Activated T-cell treated with anti-CD3 and anti-CD28 coated beads, Interleukin-2, amount 50 U/mL, for 72 hours (primary cell): ENCODE measurements around the gene OPCML. TPM values are rescaled to one million over a fixed set of nuclear protein-coding genes. Genes with fewer than 3 reads are reported as not detected.

ENCODE experiments used
- ATAC-seq, 2 donors: fragments of 150-1000 bp; cut with Tn5 transposase; replicated peaks in 1 of 2; 2 replicates each; pipeline ENCODE4 v1.10.0; 2021; ENCODE audit warnings: moderate library complexity in 2 of 2, mild to moderate bottlenecking in 1 of 2
- DNase-seq, 2 donors: peaks; one replicate each; pipeline ENCODE4 v3.0.0; 2021 to 2022; ENCODE audit warnings: mixed read lengths in 1 of 2
- H3K27ac Mint-ChIP-seq: one replicate; pipeline ENCODE4 v1.8.0; 2022; ENCODE audit warnings: mild to moderate bottlenecking, moderate library complexity, mixed read lengths
- H3K27me3 Mint-ChIP-seq: one replicate; pipeline ENCODE4 v1.8.0; 2022; ENCODE audit warnings: low read depth, mixed read lengths
- H3K36me3 Mint-ChIP-seq, 2 donors: one replicate each; pipeline ENCODE4 v1.8.0; 2022; ENCODE audit warnings: mixed read lengths in 2 of 2, mild to moderate bottlenecking in 1 of 2; ENCODE audit not compliant: insufficient read depth in 2 of 2
- H3K4me1 Mint-ChIP-seq: one replicate; pipeline ENCODE4 v1.8.0; 2022; ENCODE audit warnings: low read depth, mixed read lengths
- H3K4me3 Mint-ChIP-seq, 2 donors: one replicate each; pipeline ENCODE4 v1.8.0; 2022; ENCODE audit warnings: mild to moderate bottlenecking in 2 of 2, mixed read lengths in 2 of 2, moderate library complexity in 2 of 2
- H3K9me3 Mint-ChIP-seq, 2 donors: one replicate each; pipeline ENCODE4 v1.8.0; 2022; ENCODE audit warnings: mixed read lengths in 2 of 2
- total RNA-seq, 2 donors: library from RNA; stranded (reverse); gene quantifications; one replicate each; pipeline ENCODE4 v1.2.3, GENCODE V29; 2022

Gene OPCML
- total RNA-seq, 2 donors from 2014 or later = not detected

- H3K4me3 Mint-ChIP-seq = no peak overlapping the region
- DNase-seq (no peak), ATAC-seq (no peak)
- H3K9me3 Mint-ChIP-seq = peaks cover 5 to 6% of the 10 kb centered on the region in 2 donors
- no peak overlapping the region for H3K27ac Mint-ChIP-seq
- H3K27me3 Mint-ChIP-seq = no peaks in the 10 kb centered on the region
- no peaks in the 10 kb centered on the region for H3K36me3 Mint-ChIP-seq
- H3K4me1 Mint-ChIP-seq = no peaks in the 10 kb centered on the region
These were observed 562.4 kb downstream of the OPCML start for GRCh38 chr11:132969892-132970291.

- no peaks in the 10 kb centered on the region for H3K4me1 Mint-ChIP-seq
- no peak overlapping the region for H3K27ac Mint-ChIP-seq
- H3K27me3 Mint-ChIP-seq = peaks cover 10% of the 10 kb centered on the region
- DNase-seq (no peak), ATAC-seq (no peak)
- H3K36me3 Mint-ChIP-seq = peaks cover 1 to 2% of the 10 kb centered on the region in 2 donors
- H3K9me3 Mint-ChIP-seq = peaks cover 2% of the 10 kb centered on the region in 2 donors
- no peak overlapping the region for H3K4me3 Mint-ChIP-seq
These were observed 570.3 kb downstream of the OPCML start for GRCh38 chr11:132962041-132962440.

GRCh38 chr11:132961453-132961852, 570.8 kb downstream of the OPCML start:
- Mint-ChIP-seq H3K9me3 (peaks cover 2% of the 10 kb centered on the region in 2 donors), H3K4me1 (no peaks in the 10 kb centered on the region), H3K4me3 (no peak overlapping the region), H3K27me3 (peaks cover 10% of the 10 kb centered on the region), H3K27ac (no peak overlapping the region), H3K36me3 (peaks cover 1 to 2% of the 10 kb centered on the region in 2 donors)
- no peak for DNase-seq
- ATAC-seq = no peak

GRCh38 chr11:132960273-132961078, 571.8 kb downstream of the OPCML start:
- DNase-seq = no peak
- peaks cover 10% of the 10 kb centered on the region for H3K27me3 Mint-ChIP-seq
- peaks cover 2% of the 10 kb centered on the region in 2 donors for H3K9me3 Mint-ChIP-seq
- H3K36me3 Mint-ChIP-seq = peaks cover 1 to 2% of the 10 kb centered on the region in 2 donors
- H3K27ac Mint-ChIP-seq = no peak overlapping the region
- no peak overlapping the region for H3K4me3 Mint-ChIP-seq
- ATAC-seq = no peak
- no peaks in the 10 kb centered on the region for H3K4me1 Mint-ChIP-seq

GRCh38 chr11:132959693-132960092, 572.6 kb downstream of the OPCML start:
- Mint-ChIP-seq H3K9me3 (peaks cover 2% of the 10 kb centered on the region in 2 donors), H3K4me1 (no peaks in the 10 kb centered on the region), H3K4me3 (no peak overlapping the region), H3K36me3 (peaks cover 1 to 2% of the 10 kb centered on the region in 2 donors), H3K27me3 (peaks cover 10% of the 10 kb centered on the region), H3K27ac (no peak overlapping the region)
- DNase-seq (no peak), ATAC-seq (no peak)

GRCh38 chr11:132957881-132958280, 574.4 kb downstream of the OPCML start:
- DNase-seq = no peak
- H3K27ac Mint-ChIP-seq = no peak overlapping the region
- peaks cover 4 to 7% of the 10 kb centered on the region in 2 donors for H3K9me3 Mint-ChIP-seq
- H3K36me3 Mint-ChIP-seq = peaks cover 1 to 5% of the 10 kb centered on the region in 2 donors
- no peak for ATAC-seq
- peaks cover 10% of the 10 kb centered on the region for H3K27me3 Mint-ChIP-seq
- H3K4me1 Mint-ChIP-seq = no peaks in the 10 kb centered on the region
- no peak overlapping the region for H3K4me3 Mint-ChIP-seq

- peaks cover 2 to 3% of the 10 kb centered on the region in 2 donors for H3K36me3 Mint-ChIP-seq
These were observed 584.0 kb downstream of the OPCML start for GRCh38 chr11:132948252-132948651.

GRCh38 chr11:132944569-132944944, 587.7 kb downstream of the OPCML start:
- no peak for ATAC-seq
- no peak for DNase-seq
- Mint-ChIP-seq H3K4me1 (peaks cover 4% of the 10 kb centered on the region), H3K27me3 (peaks cover 27% of the 10 kb centered on the region), H3K9me3 (no peaks in the 10 kb centered on the region), H3K36me3 (peaks cover 3% of the 10 kb centered on the region in 2 donors), H3K4me3 (peak overlapping the region in 1 of 2 donors; percentile 49), H3K27ac (no peak overlapping the region)

More at GRCh38 chr11:132948252-132948651, 584.0 kb downstream of the OPCML start:
- H3K27ac Mint-ChIP-seq = no peak overlapping the region
- H3K4me3 Mint-ChIP-seq = no peak overlapping the region
- H3K9me3 Mint-ChIP-seq = peaks cover 0 to 5% of the 10 kb centered on the region in 2 donors
- H3K27me3 Mint-ChIP-seq = peaks cover 12% of the 10 kb centered on the region
- DNase-seq = no peak
- peaks cover 4% of the 10 kb centered on the region for H3K4me1 Mint-ChIP-seq
- no peak for ATAC-seq

GRCh38 chr11:132943706-132944568, 588.4 kb downstream of the OPCML start:
- ATAC-seq = no peak

GRCh38 chr11:132943357-132943705, 589.0 kb downstream of the OPCML start:
- H3K27me3 Mint-ChIP-seq = peaks cover 27% of the 10 kb centered on the region
- H3K9me3 Mint-ChIP-seq = no peaks in the 10 kb centered on the region
- ATAC-seq = no peak
- H3K4me3 Mint-ChIP-seq = peak overlapping the region; percentile 31 to 65
- peaks cover 4% of the 10 kb centered on the region for H3K4me1 Mint-ChIP-seq
- H3K27ac Mint-ChIP-seq = no peak overlapping the region
- DNase-seq = no peak
- peaks cover 3% of the 10 kb centered on the region in 2 donors for H3K36me3 Mint-ChIP-seq

More at GRCh38 chr11:132943706-132944568, 588.4 kb downstream of the OPCML start:
- peaks cover 4% of the 10 kb centered on the region for H3K4me1 Mint-ChIP-seq
- no peak for DNase-seq
- H3K4me3 Mint-ChIP-seq = peak overlapping the region in 1 of 2 donors; percentile 31
- H3K9me3 Mint-ChIP-seq = no peaks in the 10 kb centered on the region
- H3K36me3 Mint-ChIP-seq = peaks cover 3% of the 10 kb centered on the region in 2 donors
- H3K27ac Mint-ChIP-seq = no peak overlapping the region
- H3K27me3 Mint-ChIP-seq = peaks cover 27% of the 10 kb centered on the region

GRCh38 chr11:132942611-132943356, 589.5 kb downstream of the OPCML start:
- H3K27me3 Mint-ChIP-seq = peaks cover 27% of the 10 kb centered on the region
- no peak for DNase-seq
- peak overlapping the region; percentile 31 to 65 for H3K4me3 Mint-ChIP-seq
- peaks cover 4% of the 10 kb centered on the region for H3K4me1 Mint-ChIP-seq
- H3K9me3 Mint-ChIP-seq = no peaks in the 10 kb centered on the region
- ATAC-seq = no peak
- no peak overlapping the region for H3K27ac Mint-ChIP-seq
- H3K36me3 Mint-ChIP-seq = peaks cover 3% of the 10 kb centered on the region in 2 donors

GRCh38 chr11:132941761-132942160, 590.5 kb downstream of the OPCML start:
- H3K4me3 Mint-ChIP-seq = no peak overlapping the region
- peaks cover 3% of the 10 kb centered on the region in 2 donors for H3K36me3 Mint-ChIP-seq
- no peak overlapping the region for H3K27ac Mint-ChIP-seq
- H3K9me3 Mint-ChIP-seq = no peaks in the 10 kb centered on the region
- peaks cover 4% of the 10 kb centered on the region for H3K4me1 Mint-ChIP-seq
- no peak for ATAC-seq
- H3K27me3 Mint-ChIP-seq = peaks cover 27% of the 10 kb centered on the region
- no peak for DNase-seq
